ENCODE results near the gene ZNF292.
"Not testable (repeated sequence)": the region's sequence is repeated elsewhere in the genome, so short reads cannot be mapped to it uniquely, and the experiment has no call there.

ZNF292 gene

GRCh38 chr6:87164004-87164403 lies 8.6 kb downstream of the ZNF292 start:
- no peak for DNase-seq (ENCODE audit: low spot score)

GRCh38 chr6:87164506-87164905 lies 9.1 kb downstream of the ZNF292 start:
- DNase-seq (ENCODE audit: low spot score), result no peak

GRCh38 chr6:87165185-87165584 lies 9.8 kb downstream of the ZNF292 start:
- no peak for DNase-seq (ENCODE audit: low spot score)

GRCh38 chr6:87171938-87172633 lies 16.7 kb downstream of the ZNF292 start:
- no peak for DNase-seq (ENCODE audit: low spot score)

GRCh38 chr6:87174078-87174579 lies 18.8 kb downstream of the ZNF292 start:
- no peak for DNase-seq (ENCODE audit: low spot score)

- DNase-seq (ENCODE audit: low spot score), result no peak
Observed at GRCh38 chr6:87176493-87176892, 21.1 kb downstream of the ZNF292 start.

GRCh38 chr6:87180105-87180728 lies 24.9 kb downstream of the ZNF292 start:
- DNase-seq (ENCODE audit: low spot score), result no peak

GRCh38 chr6:87181903-87182302 lies 26.5 kb downstream of the ZNF292 start:
- no peak for DNase-seq (ENCODE audit: low spot score)

- no peak for DNase-seq (ENCODE audit: low spot score)
Observed at GRCh38 chr6:87182321-87182720, 27.0 kb downstream of the ZNF292 start.

- DNase-seq (ENCODE audit: low spot score), result no peak
Observed at GRCh38 chr6:87182940-87183339, 27.6 kb downstream of the ZNF292 start.

GRCh38 chr6:87183687-87184086 lies 28.3 kb downstream of the ZNF292 start:
- DNase-seq (ENCODE audit: low spot score), result no peak

GRCh38 chr6:87184762-87185250 lies 29.4 kb downstream of the ZNF292 start:
- no peak for DNase-seq (ENCODE audit: low spot score)

- DNase-seq (ENCODE audit: low spot score), result no peak
Observed at GRCh38 chr6:87196275-87196842, 41.0 kb downstream of the ZNF292 start.

GRCh38 chr6:87197547-87197946 lies 42.2 kb downstream of the ZNF292 start:
- no peak for DNase-seq (ENCODE audit: low spot score)

GRCh38 chr6:87198022-87198810 lies 42.9 kb downstream of the ZNF292 start:
- DNase-seq (ENCODE audit: low spot score), result not testable (repeated sequence)

GRCh38 chr6:87199787-87200186 lies 44.4 kb downstream of the ZNF292 start:
- no peak for DNase-seq (ENCODE audit: low spot score)

- peak; percentile 25 for DNase-seq (ENCODE audit: low spot score)
Observed at GRCh38 chr6:87200469-87201175, 45.3 kb downstream of the ZNF292 start.

- DNase-seq (ENCODE audit: low spot score), result no peak
Observed at GRCh38 chr6:87203448-87204023, 48.2 kb downstream of the ZNF292 start.

GRCh38 chr6:87209812-87210211 lies 54.4 kb downstream of the ZNF292 start:
- no peak for DNase-seq (ENCODE audit: low spot score)

- no peak for DNase-seq (ENCODE audit: low spot score)
Observed at GRCh38 chr6:87210979-87211378, 55.6 kb downstream of the ZNF292 start.

- no peak for DNase-seq (ENCODE audit: low spot score)
Observed at GRCh38 chr6:87212596-87212995, 57.2 kb downstream of the ZNF292 start.

Data from Ammon's horn (tissue), 1 donor.